H1 (cell line): ENCODE data around the gene ACTL9. TPM values are rescaled to one million over a fixed set of nuclear protein-coding genes. Genes with fewer than 3 reads are reported as not detected.

Experiments used
- ASH2L ChIP-seq: fragments of 200-600, 300-600 bp; sonication (generic); IDR thresholded peaks from one replicate; pipeline ENCODE4 v1.7.1; 2017; ENCODE audit warnings: low read length
- CHD7 ChIP-seq: fragments of 300-600 bp; sonication (generic); IDR thresholded peaks from 2 replicates; pipeline ENCODE4 v1.7.1; 2012; ENCODE audit warnings: low read length, moderate library complexity, mild to moderate bottlenecking, inconsistent platforms; ENCODE audit not compliant: insufficient replicate concordance
- MAFK ChIP-seq: IDR thresholded peaks from 2 replicates; pipeline ENCODE4 v1.6.1; 2012; ENCODE audit warnings: low read depth, mild to moderate bottlenecking, improper control_type of control experiment, low read length
- PHF8 ChIP-seq: fragments of 200-600 bp; sonication (generic); conservative IDR thresholded peaks from 2 replicates; pipeline ENCODE4 v1.7.1; 2012; ENCODE audit warnings: low read depth, mild to moderate bottlenecking, inconsistent platforms, low read length, moderate library complexity
- polyA plus RNA-seq, 7 experiments: library from polyadenylated mRNA; depleted of rRNA in 3 of 7; stranded (reverse) in 5 of 7; unstranded in 2 of 7; fragments of >200 nt in 5 of 7; fragments of 200-250 nt in 2 of 7; gene quantifications; 1 replicate in 5 of 7; 2 replicates in 1 of 7; 4 replicates in 1 of 7; pipeline versions ENCODE4 v1.2.1 to v1.2.3, GENCODE V29; 2011 to 2013; ENCODE audit warnings: missing spikeins in 2 of 7, mixed read lengths in 2 of 7
- total RNA-seq: library from RNA; stranded (reverse); fragmentation: NEBNext Ultra II Directional; extraction: Animal tissue kit (Norgen Biotek cat#: 25700); gene quantifications from 2 replicates; pipeline ENCODE4 v1.2.1, GENCODE V29; 2021

The ACTL9 gene
- total and polyA plus RNA-seq, 2 of the 8 experiments (the other 6 are each of a cell fraction or from before 2014, with no cell fraction given) = not detected

- no peak for TF ChIP-seq CHD7
- TF ChIP-seq MAFK = no peak
- TF ChIP-seq PHF8 = no peak
- no peak for TF ChIP-seq ASH2L
- TF ChIP-seq, all 59 proteins: peak for 0
Observed at GRCh38 chr19:8681345-8682029, 17.1 kb downstream of the ACTL9 start (continued).
